ENCODE results near the gene SRPK2.

GRCh38 chr7:105130580-105130979 lies 258.1 kb downstream of the SRPK2 start:
- TF ChIP-seq CTCF (IDR thresholded peaks at IDR 0.05) = no peak
- TF ChIP-seq EP300 (IDR thresholded peaks at IDR 0.05) = no peak
- no peak for TF ChIP-seq POLR2AphosphoS5 (IDR thresholded peaks at IDR 0.05)

Data from suprapubic skin (tissue), 4 donors.